Measurements from ENCODE around the gene HACE1. TPM values are rescaled to one million over a fixed set of nuclear protein-coding genes. Genes with fewer than 3 reads are reported as not detected.
"Not testable (repeated sequence)": the region's sequence is repeated elsewhere in the genome, so short reads cannot be mapped to it uniquely, and the experiment has no call there.

Gene HACE1
- total RNA-seq, 1 experiment from 2014 or later, result 17.4 TPM

DNA sequence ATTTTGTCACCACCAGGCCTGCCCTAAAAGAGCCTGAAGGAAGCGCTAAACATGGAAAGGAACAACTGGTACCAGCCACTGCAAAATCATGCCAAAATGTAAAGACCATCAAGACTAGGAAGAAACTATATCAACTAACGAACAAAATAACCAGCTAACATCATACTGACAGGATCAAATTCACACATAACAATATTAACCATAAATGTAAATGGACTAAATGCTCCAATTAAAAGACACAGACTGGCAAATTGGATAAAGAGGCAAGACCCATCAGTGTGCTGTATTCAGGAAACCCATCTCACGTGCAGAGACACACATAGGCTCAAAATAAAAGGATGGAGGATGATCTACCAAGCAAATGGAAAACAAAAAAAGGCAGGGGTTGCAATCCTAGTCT is 120.6 kb downstream of the HACE1 start:
- H3K27ac ChIP-seq; H3K9me3 ChIP-seq (replicated peaks); DNase-seq (ENCODE audit: low read depth in 1 of 2, low spot score in 2 of 2); H3K27me3 ChIP-seq (replicated peaks); H3K4me3 ChIP-seq; H3K4me1 ChIP-seq (replicated peaks); H3K36me3 ChIP-seq: not testable (repeated sequence)

DNA sequence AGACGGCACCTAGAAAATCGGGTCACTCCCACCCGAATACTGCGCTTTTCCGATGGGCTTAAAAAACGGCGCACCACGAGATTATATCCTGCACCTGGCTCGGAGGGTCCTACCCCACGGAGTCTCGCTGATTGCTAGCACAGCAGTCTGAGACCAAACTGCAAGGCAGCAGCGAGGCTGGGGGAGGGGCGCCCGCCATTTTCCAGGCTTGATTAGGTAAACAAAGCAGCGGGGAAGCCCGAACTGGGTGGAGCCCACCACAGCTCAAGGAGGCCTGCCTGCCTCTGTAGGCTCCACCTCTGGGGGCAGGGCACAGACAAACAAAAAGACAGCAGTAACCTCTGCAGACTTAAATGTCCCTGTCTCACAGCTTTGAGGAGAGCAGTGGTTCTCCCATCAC is 122.2 kb downstream of the HACE1 start:
- H3K4me3 ChIP-seq; H3K4me1 ChIP-seq (replicated peaks); DNase-seq (ENCODE audit: low read depth in 1 of 2, low spot score in 2 of 2); H3K27me3 ChIP-seq (replicated peaks); H3K27ac ChIP-seq; H3K36me3 ChIP-seq; H3K9me3 ChIP-seq (replicated peaks): not testable (repeated sequence)

DNA sequence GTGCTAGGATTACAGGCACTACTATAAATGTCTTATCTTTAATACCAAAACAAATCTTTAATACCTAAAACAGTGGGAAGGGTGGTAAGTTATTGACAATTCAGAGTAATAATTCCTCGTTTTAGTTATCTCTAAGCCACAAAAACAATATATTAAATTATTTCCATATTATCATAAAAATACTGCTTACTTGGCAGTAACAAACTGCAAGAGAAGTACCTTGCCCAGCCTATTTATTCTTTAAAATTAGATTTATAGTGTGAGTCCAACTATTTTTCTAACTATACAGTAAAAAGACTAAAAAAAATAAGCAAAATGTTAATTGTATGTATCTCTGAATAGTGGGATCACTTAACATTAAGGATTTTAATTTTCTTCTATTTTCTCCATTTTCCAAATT is 123.2 kb downstream of the HACE1 start:
- Histone ChIP-seq H3K4me1 (replicated peaks) (no peaks in the 10 kb centered on the region), H3K4me3 (no peak overlapping the region), H3K27me3 (replicated peaks) (no peaks in the 10 kb centered on the region), H3K9me3 (replicated peaks) (no peaks in the 10 kb centered on the region), H3K27ac (no peak overlapping the region), H3K36me3 (no peaks in the 10 kb centered on the region)
- DNase-seq (ENCODE audit: low read depth in 1 of 2, low spot score in 2 of 2), result no peak

DNA sequence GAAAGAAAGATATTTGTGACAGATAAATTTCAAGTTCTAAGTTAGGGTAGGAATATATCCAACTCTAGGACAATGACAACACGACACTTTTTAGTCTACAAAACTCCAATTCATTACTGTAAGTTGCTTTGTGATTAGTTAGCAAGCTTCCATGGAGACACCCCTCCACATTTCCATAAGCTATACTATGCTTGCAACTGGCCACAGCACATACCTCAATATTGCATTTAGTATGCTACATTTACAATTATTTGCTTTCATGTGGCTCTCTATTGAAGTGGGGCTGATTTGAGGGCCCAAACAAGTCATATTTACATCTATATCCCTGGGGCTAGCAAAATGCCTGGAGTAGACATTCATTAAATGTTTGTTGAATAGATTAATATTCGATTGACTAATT is 129.3 kb downstream of the HACE1 start:
- Histone ChIP-seq H3K4me3 (no peak overlapping the region), H3K36me3 (no peaks in the 10 kb centered on the region), H3K27ac (no peak overlapping the region), H3K4me1 (replicated peaks) (no peaks in the 10 kb centered on the region), H3K9me3 (replicated peaks) (no peaks in the 10 kb centered on the region), H3K27me3 (replicated peaks) (no peaks in the 10 kb centered on the region)
- no peak for DNase-seq (ENCODE audit: low read depth in 1 of 2, low spot score in 2 of 2)

DNA sequence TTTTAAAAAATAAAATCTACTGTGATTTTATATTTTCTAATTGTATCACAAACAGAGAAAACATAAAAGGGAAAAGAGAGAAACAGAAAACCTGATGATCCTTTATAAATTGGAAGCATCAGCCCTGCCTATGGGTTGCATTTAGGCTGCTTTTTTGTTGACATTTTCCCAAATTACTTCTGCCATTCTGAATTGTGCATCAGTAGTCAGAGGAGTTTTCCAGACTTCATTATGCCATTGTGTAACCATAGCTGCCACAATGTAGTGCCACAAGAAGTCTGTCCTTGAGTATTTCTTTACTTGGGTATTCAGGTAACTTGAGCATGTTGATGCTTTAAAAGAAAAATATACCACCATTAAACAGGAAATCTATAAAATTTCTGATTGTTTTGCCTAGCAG is 130.3 kb downstream of the HACE1 start:
- H3K9me3 ChIP-seq (replicated peaks), result no peaks in the 10 kb centered on the region
- H3K4me1 ChIP-seq (replicated peaks), result no peaks in the 10 kb centered on the region
- no peak for DNase-seq (ENCODE audit: low read depth in 1 of 2, low spot score in 2 of 2)
- H3K27ac ChIP-seq, result no peak overlapping the region
- no peaks in the 10 kb centered on the region for H3K27me3 ChIP-seq (replicated peaks)
- H3K36me3 ChIP-seq, result no peaks in the 10 kb centered on the region
- H3K4me3 ChIP-seq, result no peak overlapping the region

DNA sequence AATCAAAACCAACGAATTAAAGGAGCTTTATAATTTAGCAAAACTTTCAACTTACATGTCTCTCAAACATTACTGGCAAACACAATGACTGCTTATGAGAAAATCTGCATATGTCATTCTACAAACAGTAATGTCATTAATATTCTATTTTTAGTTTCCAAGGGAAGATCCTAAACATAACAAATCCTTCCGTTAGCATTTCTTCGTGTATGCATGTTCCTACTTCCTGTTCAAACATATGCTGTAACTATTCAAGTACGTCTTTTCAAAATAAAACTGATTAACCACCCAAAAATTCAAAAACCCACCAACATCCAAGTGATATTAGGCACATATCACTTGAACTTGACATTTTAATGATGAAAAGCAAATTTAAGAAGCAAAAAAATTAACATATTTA is 131.3 kb downstream of the HACE1 start:
- no peaks in the 10 kb centered on the region for H3K27me3 ChIP-seq (replicated peaks)
- no peaks in the 10 kb centered on the region for H3K9me3 ChIP-seq (replicated peaks)
- no peaks in the 10 kb centered on the region for H3K4me1 ChIP-seq (replicated peaks)
- no peak overlapping the region for H3K4me3 ChIP-seq
- H3K27ac ChIP-seq, result peak overlapping the region; percentile 32
- no peak for DNase-seq (ENCODE audit: low read depth in 1 of 2, low spot score in 2 of 2)
- H3K36me3 ChIP-seq, result no peaks in the 10 kb centered on the region

DNA sequence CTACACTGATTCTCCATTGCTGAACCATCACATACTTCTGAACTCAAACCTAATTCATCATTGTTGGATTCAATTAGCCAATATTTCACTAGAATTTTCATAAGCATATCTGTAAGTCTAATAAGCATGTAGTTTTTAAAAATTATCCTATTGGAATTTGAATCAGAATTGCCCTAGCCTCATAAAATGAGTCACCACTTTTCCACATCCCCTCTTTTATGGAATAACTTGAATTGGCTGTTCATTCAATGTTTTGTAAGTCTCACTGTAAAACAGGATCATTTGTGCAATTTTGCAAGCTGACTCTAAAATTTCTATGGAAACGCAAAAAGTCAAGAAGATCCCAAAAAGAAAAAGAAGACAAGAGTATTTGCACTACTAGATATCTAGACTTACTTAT is 141.0 kb downstream of the HACE1 start:
- Histone ChIP-seq H3K4me3 (no peak overlapping the region), H3K9me3 (replicated peaks) (no peaks in the 10 kb centered on the region), H3K36me3 (no peaks in the 10 kb centered on the region), H3K27me3 (replicated peaks) (no peaks in the 10 kb centered on the region), H3K4me1 (replicated peaks) (no peaks in the 10 kb centered on the region), H3K27ac (no peak overlapping the region)
- no peak for DNase-seq (ENCODE audit: low read depth in 1 of 2, low spot score in 2 of 2)

DNA sequence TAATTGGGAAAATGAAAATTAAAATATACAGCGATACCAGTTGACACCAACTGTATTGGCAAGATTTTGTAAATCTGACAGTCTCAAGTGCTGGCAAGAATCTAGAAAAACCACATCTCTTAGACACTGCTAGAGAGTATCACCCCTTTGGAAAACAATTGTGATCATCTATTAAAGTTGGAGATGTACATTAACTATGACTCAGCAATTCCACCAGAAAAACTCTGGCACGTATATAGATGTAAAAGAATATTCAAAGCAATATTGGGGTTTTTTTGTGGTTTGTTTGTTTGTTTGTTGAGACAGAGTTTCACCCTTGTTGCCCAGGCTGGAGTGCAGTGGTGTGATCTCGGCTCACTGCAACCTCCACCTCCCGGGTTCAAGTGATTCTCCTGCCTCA is 142.9 kb downstream of the HACE1 start:
- DNase-seq (ENCODE audit: low read depth in 1 of 2, low spot score in 2 of 2), result no peak
- H3K36me3 ChIP-seq, result no peaks in the 10 kb centered on the region
- H3K27me3 ChIP-seq (replicated peaks), result no peaks in the 10 kb centered on the region
- H3K4me3 ChIP-seq, result no peak overlapping the region
- H3K27ac ChIP-seq, result no peak overlapping the region
- H3K9me3 ChIP-seq (replicated peaks), result no peaks in the 10 kb centered on the region
- no peaks in the 10 kb centered on the region for H3K4me1 ChIP-seq (replicated peaks)

DNA sequence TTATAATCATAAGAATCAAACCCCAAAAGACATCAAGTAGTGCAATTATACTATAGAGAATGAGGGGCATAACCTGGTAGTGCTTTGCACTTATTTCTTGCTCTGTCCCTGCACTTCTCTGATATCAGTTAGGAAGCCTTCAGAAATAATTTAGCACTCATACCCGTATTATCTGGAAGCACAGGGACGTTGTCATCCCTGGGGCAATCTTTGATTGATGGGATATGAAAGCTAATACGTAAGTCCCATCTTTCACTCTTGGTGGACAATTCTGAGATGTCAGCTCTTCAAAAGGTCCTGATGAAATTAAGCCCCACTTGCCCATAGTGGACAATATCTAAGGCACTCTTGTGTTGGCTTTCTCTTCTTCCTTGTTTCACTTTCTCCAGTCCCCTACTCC is 144.9 kb downstream of the HACE1 start:
- no peak for DNase-seq (ENCODE audit: low read depth in 1 of 2, low spot score in 2 of 2)
- Histone ChIP-seq H3K27me3 (replicated peaks) (no peaks in the 10 kb centered on the region), H3K27ac (no peak overlapping the region), H3K36me3 (no peaks in the 10 kb centered on the region), H3K4me3 (no peak overlapping the region), H3K9me3 (replicated peaks) (no peaks in the 10 kb centered on the region), H3K4me1 (replicated peaks) (peaks cover 11% of the 10 kb centered on the region)

DNA sequence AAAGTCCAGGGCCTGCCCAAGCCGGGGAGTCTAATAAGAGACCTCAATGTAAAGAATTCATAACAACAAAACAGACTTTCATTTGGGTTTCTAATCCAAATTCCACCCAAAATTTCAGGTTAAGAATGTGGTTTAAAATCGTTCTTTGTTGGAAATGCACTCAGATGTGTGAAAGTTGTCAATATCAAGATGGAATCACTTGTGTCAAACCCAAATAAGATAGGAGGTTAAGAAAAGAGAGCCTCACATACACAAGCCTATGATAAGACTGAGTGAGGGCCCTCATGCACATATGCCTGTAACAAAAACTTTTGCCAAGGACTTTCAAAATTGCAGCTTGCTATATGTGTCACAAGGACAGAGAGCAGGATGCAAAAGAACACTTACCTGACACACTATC is 145.7 kb downstream of the HACE1 start:
- DNase-seq (ENCODE audit: low read depth in 1 of 2, low spot score in 2 of 2), result no peak
- Histone ChIP-seq H3K4me3 (no peak overlapping the region), H3K9me3 (replicated peaks) (no peaks in the 10 kb centered on the region), H3K27ac (no peak overlapping the region), H3K27me3 (replicated peaks) (no peaks in the 10 kb centered on the region), H3K4me1 (replicated peaks) (peaks cover 11% of the 10 kb centered on the region), H3K36me3 (no peaks in the 10 kb centered on the region)

DNA sequence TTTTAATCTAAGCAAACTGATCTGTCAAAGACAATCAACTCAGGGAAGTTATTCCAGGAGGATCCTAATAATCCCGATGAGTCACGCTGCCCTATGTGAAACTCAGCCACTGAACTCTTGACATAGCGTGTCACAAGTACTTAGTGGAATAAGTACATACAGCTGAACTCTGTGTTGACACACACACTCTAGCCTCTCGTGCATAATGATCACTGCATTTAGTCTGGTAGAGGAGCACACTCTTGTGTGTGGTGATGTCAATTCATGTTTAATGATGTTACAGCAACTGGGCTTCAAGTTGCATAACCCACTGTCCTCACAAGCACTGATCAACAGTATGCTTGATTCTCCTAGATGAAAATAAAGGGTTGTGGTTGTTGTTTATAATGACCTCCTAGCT is 148.3 kb downstream of the HACE1 start:
- Histone ChIP-seq H3K9me3 (replicated peaks) (no peaks in the 10 kb centered on the region), H3K36me3 (no peaks in the 10 kb centered on the region), H3K4me3 (no peak overlapping the region), H3K4me1 (replicated peaks) (peaks cover 11% of the 10 kb centered on the region), H3K27ac (no peak overlapping the region), H3K27me3 (replicated peaks) (no peaks in the 10 kb centered on the region)
- peak in 1 of 2 experiments; percentile 14 for DNase-seq (ENCODE audit: low read depth in 1 of 2, low spot score in 2 of 2)

DNA sequence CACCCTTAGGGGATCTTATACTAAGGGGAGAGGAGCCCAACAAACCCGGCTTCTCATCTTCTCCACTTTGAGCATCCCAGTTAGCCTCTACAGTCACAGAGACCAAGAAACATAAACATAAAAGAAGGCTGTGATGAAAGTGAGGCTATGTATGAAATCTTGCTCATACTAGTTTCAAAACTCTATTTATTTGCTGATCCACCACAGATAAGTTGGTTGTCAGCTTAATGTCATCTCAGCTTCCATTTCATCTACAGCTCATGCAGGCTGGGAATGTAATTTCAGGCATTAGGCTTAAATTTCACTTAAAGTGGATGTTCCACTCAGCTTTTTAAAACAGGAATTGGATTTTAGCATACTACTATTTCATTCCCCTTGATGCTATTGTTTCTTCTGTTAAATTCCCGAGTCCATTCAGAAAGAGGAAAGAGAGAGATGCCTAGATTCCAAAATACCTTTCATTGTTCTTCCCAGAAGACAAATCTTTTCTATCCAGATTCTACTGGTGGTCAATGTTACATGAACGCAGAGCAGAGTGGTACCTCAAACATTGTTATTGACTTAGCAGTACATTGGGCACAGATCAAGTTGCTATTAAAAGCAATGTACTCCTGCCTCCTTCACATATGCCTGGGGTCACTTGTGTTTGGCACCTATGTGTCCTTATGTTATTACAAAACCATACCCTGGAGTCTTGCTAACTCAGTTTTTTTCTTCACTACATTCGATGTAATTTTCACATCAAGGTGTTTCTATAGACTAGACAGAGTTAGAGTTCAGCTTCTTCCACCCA is 149.0 kb downstream of the HACE1 start:
- H3K4me3 ChIP-seq, result no peak overlapping the region

DNA sequence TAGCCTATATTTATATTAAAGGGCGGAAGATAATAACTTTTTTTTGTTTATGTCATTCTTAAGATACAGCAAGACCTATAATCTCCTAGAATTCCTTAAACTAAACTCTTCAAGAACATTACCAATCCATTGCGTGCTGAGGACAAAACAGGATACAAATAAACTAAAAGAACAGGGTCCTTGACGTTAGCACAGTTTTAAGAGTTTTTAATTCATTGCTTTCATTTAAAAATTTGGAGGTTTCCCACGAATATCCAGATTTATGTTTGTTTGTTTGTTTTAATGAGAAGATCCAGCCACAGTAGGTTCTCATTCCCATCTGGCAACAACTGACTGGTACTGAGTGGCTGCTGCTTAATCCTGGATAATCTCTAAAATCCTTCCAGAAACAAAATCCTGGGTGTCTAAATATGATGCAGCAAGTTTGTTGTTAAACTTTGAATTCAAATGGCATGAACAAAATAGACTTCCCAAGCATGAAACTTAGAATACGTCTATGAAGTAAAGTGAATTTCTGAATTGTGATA is 153.7 kb downstream of the HACE1 start:
- Histone ChIP-seq H3K4me1 (replicated peaks) (peaks cover 18% of the 10 kb centered on the region), H3K27ac (peak overlapping the region; percentile 59; the same call in 1 of the 2 replicates), H3K4me3 (no peak overlapping the region), H3K27me3 (replicated peaks) (no peaks in the 10 kb centered on the region), H3K9me3 (replicated peaks) (no peaks in the 10 kb centered on the region), H3K36me3 (no peaks in the 10 kb centered on the region)
- no peak for DNase-seq (ENCODE audit: low read depth in 1 of 2, low spot score in 2 of 2)

More for the DNA sequence above, 149.0 kb downstream of the HACE1 start:
- H3K4me1 ChIP-seq (replicated peaks), result peaks cover 11% of the 10 kb centered on the region
- H3K36me3 ChIP-seq, result no peaks in the 10 kb centered on the region
- no peak for DNase-seq (ENCODE audit: low read depth in 1 of 2, low spot score in 2 of 2)
- H3K27ac ChIP-seq, result no peak overlapping the region
- no peaks in the 10 kb centered on the region for H3K9me3 ChIP-seq (replicated peaks)
- H3K27me3 ChIP-seq (replicated peaks), result no peaks in the 10 kb centered on the region

DNA sequence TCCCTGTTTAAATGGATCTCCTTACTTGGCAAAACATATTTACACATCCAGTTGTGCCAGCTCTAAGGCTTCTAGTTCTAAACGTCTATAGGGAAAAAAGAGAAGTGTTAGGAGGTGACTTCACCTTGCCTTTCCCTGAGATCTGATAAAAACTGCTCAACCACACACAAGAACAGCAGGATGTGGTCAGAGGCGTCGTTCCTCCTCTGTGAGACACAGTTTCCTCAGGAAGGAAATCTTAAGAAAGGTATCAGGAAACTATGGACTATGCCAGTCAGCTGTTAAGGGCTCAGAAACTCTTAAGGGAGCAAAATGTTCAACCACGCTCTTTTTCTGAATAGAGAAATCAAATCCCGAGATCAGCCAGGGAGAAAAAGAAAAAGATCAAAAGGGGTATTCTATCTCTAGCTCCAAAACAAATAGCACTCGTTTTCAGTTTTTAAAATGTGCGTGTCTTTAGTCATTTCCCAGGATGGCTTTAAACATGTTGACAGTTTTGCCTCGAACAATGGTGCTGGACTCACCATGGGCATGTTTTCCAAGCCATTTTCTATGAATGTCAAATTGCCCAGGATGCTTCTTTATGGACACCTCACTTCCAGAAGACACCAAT is 154.5 kb downstream of the HACE1 start:
- DNase-seq (ENCODE audit: low read depth in 1 of 2, low spot score in 2 of 2), result peak in 1 of 2 experiments; percentile 26
- H3K4me3 ChIP-seq, result no peak overlapping the region
- H3K4me1 ChIP-seq (replicated peaks), result peaks cover 14% of the 10 kb centered on the region
- no peaks in the 10 kb centered on the region for H3K9me3 ChIP-seq (replicated peaks)
- H3K27ac ChIP-seq, result peak overlapping the region; percentile 59
- H3K27me3 ChIP-seq (replicated peaks), result no peaks in the 10 kb centered on the region
- no peaks in the 10 kb centered on the region for H3K36me3 ChIP-seq

Measured in SJSA1 (cell line).